Neural crest cell (in vitro differentiated cells): ENCODE data around the gene SEC23A. TPM values are rescaled to one million over a fixed set of nuclear protein-coding genes. Genes with fewer than 3 reads are reported as not detected.

Experiments used
- DNase-seq: peaks from one replicate; pipeline ENCODE4 v3.0.0; 2021; ENCODE audit warnings: low read depth, mixed read lengths, low spot score
- H3K27ac Mint-ChIP-seq: one replicate; pipeline ENCODE4 v1.8.0; 2021; ENCODE audit warnings: mild to moderate bottlenecking, mixed read lengths; ENCODE audit not compliant: unreplicated experiment
- H3K27me3 Mint-ChIP-seq: 2 replicates; pipeline ENCODE4 v1.8.0; 2021; ENCODE audit warnings: low read depth, mild to moderate bottlenecking, mixed read lengths
- H3K36me3 Mint-ChIP-seq: 2 replicates; pipeline ENCODE4 v1.8.0; 2021; ENCODE audit warnings: low read depth, mild to moderate bottlenecking, mixed read lengths
- H3K4me1 Mint-ChIP-seq: 2 replicates; pipeline ENCODE4 v1.8.0; 2021; ENCODE audit warnings: mixed read lengths
- H3K4me3 Mint-ChIP-seq: one replicate; pipeline ENCODE4 v1.8.0; 2021; ENCODE audit warnings: mild to moderate bottlenecking, mixed read lengths
- H3K9me3 Mint-ChIP-seq: 2 replicates; pipeline ENCODE4 v1.8.0; 2021; ENCODE audit warnings: mixed read lengths
- CTCF ChIP-seq: fragments of 200-600 bp; sonication (generic); conservative IDR thresholded peaks from 2 replicates; pipeline ENCODE4 v1.5.0; 2021; ENCODE audit warnings: antibody characterized with exemption, mild to moderate bottlenecking
- total RNA-seq: library from RNA; stranded (reverse); gene quantifications from 2 replicates; pipeline ENCODE4 v1.2.1, GENCODE V29; 2021

Gene SEC23A
- total RNA-seq, 1 donor from 2014 or later: 70.6 TPM

- Mint-ChIP-seq H3K9me3 (peaks cover 2% of the 10 kb centered on the region), H3K27me3 (no peaks in the 10 kb centered on the region), H3K4me3 (no peak overlapping the region), H3K4me1 (peaks cover 4% of the 10 kb centered on the region), H3K27ac (no peak overlapping the region), H3K36me3 (no peaks in the 10 kb centered on the region)
- TF ChIP-seq CTCF: no peak
- no peak for DNase-seq
These were observed 115.3 kb downstream of the SEC23A start for GRCh38 chr14:38987781-38988180.

GRCh38 chr14:38982837-38983236 lies 120.2 kb downstream of the SEC23A start:
- no peak for DNase-seq
- Mint-ChIP-seq H3K4me3 (no peak overlapping the region), H3K27ac (no peak overlapping the region), H3K9me3 (peaks cover 8% of the 10 kb centered on the region), H3K36me3 (no peaks in the 10 kb centered on the region), H3K4me1 (peaks cover 3% of the 10 kb centered on the region), H3K27me3 (peaks cover 9% of the 10 kb centered on the region)
- TF ChIP-seq CTCF: no peak

GRCh38 chr14:38982278-38982677 lies 120.8 kb downstream of the SEC23A start:
- H3K27ac Mint-ChIP-seq: no peak overlapping the region
- TF ChIP-seq CTCF: no peak
- H3K4me1 Mint-ChIP-seq: no peaks in the 10 kb centered on the region

More at GRCh38 chr14:38982278-38982677, 120.8 kb downstream of the SEC23A start:
- H3K4me3 Mint-ChIP-seq: no peak overlapping the region
- H3K36me3 Mint-ChIP-seq: no peaks in the 10 kb centered on the region
- H3K27me3 Mint-ChIP-seq: peaks cover 9% of the 10 kb centered on the region
- no peak for DNase-seq
- H3K9me3 Mint-ChIP-seq: peaks cover 5% of the 10 kb centered on the region

Other genes with a start within 250 kb of the SEC23A start
- gene GEMIN2, start 11.1 kb upstream of the SEC23A start, total RNA-seq: 35.8 and 37.9 TPM in 2 replicates
- gene TRAPPC6B, start 67.1 kb upstream of the SEC23A start, total RNA-seq: 18.1 and 18.2 TPM in 2 replicates
- gene PNN, start 72.0 kb upstream of the SEC23A start, total RNA-seq: 128 and 145 TPM in 2 replicates
- 10.6 and 12.7 TPM in 2 replicates for gene MIA2, start 130.7 kb upstream of the SEC23A start, total RNA-seq